PC-3 (cell line): Measurements from ENCODE around the gene TRAPPC10. TPM values are rescaled to one million over a fixed set of nuclear protein-coding genes. Genes with fewer than 3 reads are reported as not detected.
A peak's percentile ranks its signal among the peaks of the same experiment; 100 is the strongest.

ENCODE experiments used
- ATAC-seq: fragments of 200-7000 bp; cut with Tn5 transposase; 2 replicates; pipeline ENCODE4 v1.9.1; 2020; ENCODE audit warnings: mild to moderate bottlenecking, moderate library complexity
- BruUV-seq: library from RNA; stranded (reverse); fragments of 400-500 nt; replicated peaks from 2 replicates; lab custom pipeline; 2021; lab: Mats Ljungman, UMichigan
- CTCF ChIA-PET: fragments of 300-600 bp; sonication (Branson Sonifier 250); formaldehyde crosslinking; loops from one replicate; lab custom pipeline; 2022; ENCODE audit warnings: antibody characterized with exemption; lab: Charles Lee
- POLR2A ChIA-PET: fragments of 300-600 bp; sonication (Branson Sonifier 250); formaldehyde crosslinking; loops from one replicate; lab custom pipeline; 2022; ENCODE audit warnings: antibody characterized with exemption; ENCODE audit not compliant: unreplicated experiment; lab: Charles Lee
- DNase-seq: peaks from one replicate; pipeline ENCODE4 v3.0.0-alpha.2; 2015
- H2AFZ ChIP-seq: fragments of 300-600 bp; sonication (generic); 2 replicates; pipeline ENCODE4 v1.6.0; 2016; ENCODE audit warnings: antibody characterized with exemption, low read length
- H3F3A ChIP-seq: fragments of 300-600 bp; sonication (generic); one replicate; pipeline ENCODE4 v1.6.0; 2017; ENCODE audit warnings: antibody characterized with exemption, low read length, control low read depth, mild to moderate bottlenecking; ENCODE audit not compliant: unreplicated experiment
- H3K27ac ChIP-seq: fragments of 300-600 bp; sonication (generic); 2 replicates; pipeline ENCODE4 v1.5.1; 2016; ENCODE audit warnings: mild to moderate bottlenecking, low read length
- H3K27me3 ChIP-seq: fragments of 300-600 bp; sonication (generic); 2 replicates; pipeline ENCODE4 v1.6.1; 2016; ENCODE audit warnings: low read length, mixed read lengths
- H3K36me3 ChIP-seq: fragments of 300-600 bp; sonication (generic); 2 replicates; pipeline ENCODE4 v1.6.1; 2016; ENCODE audit warnings: low read depth, mixed run types, low read length, mixed read lengths
- H3K4me1 ChIP-seq: fragments of 300-600 bp; sonication (generic); 2 replicates; pipeline ENCODE4 v1.5.1; 2016; ENCODE audit warnings: low read length; ENCODE audit not compliant: insufficient read depth
- H3K4me2 ChIP-seq: fragments of 300-600 bp; sonication (generic); 2 replicates; pipeline ENCODE4 v1.6.0; 2016; ENCODE audit warnings: low read length
- H3K4me3 ChIP-seq: fragments of 300-600 bp; sonication (generic); 2 replicates; pipeline ENCODE4 v1.5.1; 2016; ENCODE audit warnings: mild to moderate bottlenecking, low read length, mixed read lengths
- H3K79me2 ChIP-seq: fragments of 300-600 bp; sonication (generic); 2 replicates; pipeline ENCODE4 v1.6.1; 2017; ENCODE audit warnings: low read length, mixed read lengths
- H3K9ac ChIP-seq: fragments of 300-600 bp; sonication (generic); 2 replicates; pipeline ENCODE4 v1.6.0; 2016; ENCODE audit warnings: mild to moderate bottlenecking, low read length
- H3K9me2 ChIP-seq: fragments of 300-600 bp; sonication (generic); replicated peaks from 2 replicates; pipeline ENCODE4 v1.6.1; 2016; ENCODE audit warnings: mixed run types, low read length, mixed read lengths
- H3K9me3 ChIP-seq: fragments of 300-600 bp; sonication (generic); 2 replicates; pipeline ENCODE4 v1.6.1; 2016; ENCODE audit warnings: low read length, mixed read lengths
- H4K20me1 ChIP-seq: fragments of 300-600 bp; sonication (generic); 2 replicates; pipeline ENCODE4 v1.6.1; 2016; ENCODE audit warnings: low read length, mixed read lengths
- CTCF ChIP-seq: fragments of 300-600 bp; sonication (generic); conservative IDR thresholded peaks from 2 replicates; pipeline ENCODE4 v1.5.1; 2017; ENCODE audit warnings: antibody characterized with exemption, low read depth, mild to moderate bottlenecking, low read length
- EZH2 ChIP-seq: fragments of 300-600 bp; sonication (generic); IDR thresholded peaks from one replicate; pipeline ENCODE4 v1.6.1; 2017; ENCODE audit warnings: antibody characterized with exemption, mild to moderate bottlenecking, low read length; ENCODE audit not compliant: unreplicated experiment
- EZH2phosphoT487 ChIP-seq: fragments of 300-600 bp; sonication (generic); IDR thresholded peaks from 2 replicates; pipeline ENCODE4 v1.6.1; 2018; ENCODE audit warnings: mild to moderate bottlenecking, antibody characterized with exemption, low read length, borderline replicate concordance
- intact Hi-C: fragments of 100-400 bp; cut with micrococcal nuclease; formaldehyde crosslinking; loops from 2 replicates; pipeline ENCODE4 v1.9.0; 2023
- total RNA-seq: library from RNA; depleted of rRNA; stranded (reverse); fragments of >200 nt; gene quantifications from 2 replicates; pipeline ENCODE4 v1.2.3, GENCODE V29; 2014

The TRAPPC10 gene
- total RNA-seq, 1 experiment from 2014 or later: 31.4 TPM

GRCh38 chr21:43995521-43996105, 16.5 kb upstream of the TRAPPC10 start:
- intact Hi-C loops: no loop called here
- Histone ChIP-seq H2AFZ (no peak overlapping the region), H3K9me2 (no peaks in the 10 kb centered on the region), H3K27ac (no peak overlapping the region), H3F3A (no peaks in the 10 kb centered on the region), H3K79me2 (no peaks in the 10 kb centered on the region), H3K4me1 (peaks cover 6% of the 10 kb centered on the region), H3K4me3 (no peak overlapping the region), H3K27me3 (no peaks in the 10 kb centered on the region), H3K4me2 (no peak overlapping the region), H3K9ac (no peak overlapping the region), H3K9me3 (no peaks in the 10 kb centered on the region), H3K36me3 (no peaks in the 10 kb centered on the region), H4K20me1 (no peaks in the 10 kb centered on the region)
- POLR2A ChIA-PET: no interaction called here
- ATAC-seq (no peak), DNase-seq (no peak)
- TF ChIP-seq EZH2 (no peak), EZH2phosphoT487 (no peak), CTCF (no peak)
- CTCF ChIA-PET: no interaction called here
- no TSS peak for BruUV-seq

- Histone ChIP-seq H3K4me2 (peak overlapping the region; percentile 35), H3K4me1 (peaks cover 6% of the 10 kb centered on the region), H3K4me3 (no peak overlapping the region), H4K20me1 (no peaks in the 10 kb centered on the region), H3F3A (no peaks in the 10 kb centered on the region), H3K9ac (no peak overlapping the region), H3K27me3 (no peaks in the 10 kb centered on the region), H3K9me2 (no peaks in the 10 kb centered on the region), H3K27ac (no peak overlapping the region), H3K9me3 (no peaks in the 10 kb centered on the region), H2AFZ (no peak overlapping the region), H3K36me3 (no peaks in the 10 kb centered on the region), H3K79me2 (no peaks in the 10 kb centered on the region)
- CTCF ChIA-PET: no interaction called here
- intact Hi-C loops: no loop called here
- peak; percentile 91 for ATAC-seq
- DNase-seq: peak; percentile 76
- TF ChIP-seq CTCF: no peak
- TF ChIP-seq EZH2phosphoT487: no peak
- no peak for TF ChIP-seq EZH2
- POLR2A ChIA-PET: no interaction called here
- no TSS peak for BruUV-seq
Measured at GRCh38 chr21:43997766-43998742, 14.1 kb upstream of the TRAPPC10 start.

- Histone ChIP-seq H3K4me1 (peaks cover 6% of the 10 kb centered on the region), H3K4me3 (no peak overlapping the region), H3K27me3 (no peaks in the 10 kb centered on the region), H4K20me1 (no peaks in the 10 kb centered on the region), H3K9me2 (no peaks in the 10 kb centered on the region), H3K27ac (no peak overlapping the region), H3K79me2 (no peaks in the 10 kb centered on the region), H3K9me3 (no peaks in the 10 kb centered on the region), H2AFZ (no peak overlapping the region), H3K4me2 (no peak overlapping the region), H3K9ac (no peak overlapping the region), H3F3A (no peaks in the 10 kb centered on the region), H3K36me3 (no peaks in the 10 kb centered on the region)
- ChIA-PET POLR2A (no interaction called here), CTCF (no interaction called here)
- ATAC-seq (no peak), DNase-seq (no peak)
- no TSS peak for BruUV-seq
- intact Hi-C loops: no loop called here
- no peak for TF ChIP-seq EZH2
- no peak for TF ChIP-seq EZH2phosphoT487
- no peak for TF ChIP-seq CTCF
Measured at GRCh38 chr21:44000360-44000759, 11.7 kb upstream of the TRAPPC10 start.
